ENCODE measurements around the gene FUT8. TPM values are rescaled to one million over a fixed set of nuclear protein-coding genes. Genes with fewer than 3 reads are reported as not detected.

The FUT8 gene
- total RNA-seq, 1 experiment from 2014 or later = 129 TPM

DNA sequence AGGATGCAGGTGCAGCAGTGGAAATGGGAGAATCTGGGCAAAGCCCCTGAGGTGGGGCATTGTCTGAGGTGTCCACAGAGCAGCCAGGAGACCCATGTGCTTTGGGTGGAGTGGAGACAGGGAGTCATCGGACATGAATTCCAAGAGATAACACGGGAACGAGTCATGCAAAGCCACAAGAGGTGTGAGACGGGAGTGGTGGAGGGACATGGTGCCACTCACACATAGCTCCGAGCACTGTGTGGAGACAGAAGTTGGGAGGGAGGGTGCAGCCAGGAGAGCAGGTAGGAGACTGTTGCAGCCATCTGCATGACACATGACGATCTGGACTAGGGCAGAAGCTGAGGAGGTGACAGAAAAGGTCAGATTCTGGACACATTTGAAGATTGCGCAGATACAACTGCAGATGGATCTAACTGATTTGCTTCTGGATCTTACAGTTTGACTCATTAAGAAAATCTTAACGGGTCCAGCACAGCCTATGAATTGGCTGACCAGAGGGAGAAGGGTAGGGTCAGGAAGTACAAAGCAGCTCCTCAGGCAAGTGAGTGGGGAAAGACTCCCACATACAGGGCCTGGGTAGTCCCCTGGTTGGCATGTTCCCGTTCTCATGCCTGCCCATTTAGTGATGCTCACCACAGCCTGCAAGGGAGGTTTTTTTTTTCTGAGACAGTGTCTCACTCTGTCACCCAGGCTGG lies 379.8 kb downstream of the FUT8 start:
- Mint-ChIP-seq H3K27me3 (ENCODE audit: unreplicated experiment) (no peaks in the 10 kb centered on the region), H3K36me3 (ENCODE audit: insufficient read depth, unreplicated experiment) (no peaks in the 10 kb centered on the region), H3K4me1 (ENCODE audit: low read depth, unreplicated experiment) (no peaks in the 10 kb centered on the region), H3K4me3 (ENCODE audit: low read depth, unreplicated experiment) (no peak overlapping the region), H3K27ac (ENCODE audit: unreplicated experiment) (no peak overlapping the region), H3K9me3 (ENCODE audit: low read depth, unreplicated experiment) (no peaks in the 10 kb centered on the region)
- BruUV-seq (replicated peaks) = no TSS peak
- intact Hi-C loops (cut with micrococcal nuclease; ENCODE audit: unreplicated experiment) = no loop called here
- CTCF ChIA-PET = interaction anchor here (0.5 kb wide), 1 partner anchor 95 kb away, joined by 3 read pairs; no protein-coding TSS in a partner anchor
- DNase-seq = peak; percentile 12
- TF ChIP-seq, protein P1, sequence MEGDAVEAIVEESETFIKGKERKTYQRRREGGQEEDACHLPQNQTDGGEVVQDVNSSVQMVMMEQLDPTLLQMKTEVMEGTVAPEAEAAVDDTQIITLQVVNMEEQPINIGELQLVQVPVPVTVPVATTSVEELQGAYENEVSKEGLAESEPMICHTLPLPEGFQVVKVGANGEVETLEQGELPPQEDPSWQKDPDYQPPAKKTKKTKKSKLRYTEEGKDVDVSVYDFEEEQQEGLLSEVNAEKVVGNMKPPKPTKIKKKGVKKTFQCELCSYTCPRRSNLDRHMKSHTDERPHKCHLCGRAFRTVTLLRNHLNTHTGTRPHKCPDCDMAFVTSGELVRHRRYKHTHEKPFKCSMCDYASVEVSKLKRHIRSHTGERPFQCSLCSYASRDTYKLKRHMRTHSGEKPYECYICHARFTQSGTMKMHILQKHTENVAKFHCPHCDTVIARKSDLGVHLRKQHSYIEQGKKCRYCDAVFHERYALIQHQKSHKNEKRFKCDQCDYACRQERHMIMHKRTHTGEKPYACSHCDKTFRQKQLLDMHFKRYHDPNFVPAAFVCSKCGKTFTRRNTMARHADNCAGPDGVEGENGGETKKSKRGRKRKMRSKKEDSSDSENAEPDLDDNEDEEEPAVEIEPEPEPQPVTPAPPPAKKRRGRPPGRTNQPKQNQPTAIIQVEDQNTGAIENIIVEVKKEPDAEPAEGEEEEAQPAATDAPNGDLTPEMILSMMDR (IDR thresholded peaks at IDR 0.05; ENCODE audit: unreplicated experiment) = no peak

Small RNAs within 50 kb of the gene (microRNA-seq; reads per million reads assigned to microRNA genes)
- gene MIR625 = 1.8 reads per million

Measured in Calu3 (cell line).